Stimulated activated CD4-positive, alpha-beta T cell treated with anti-CD3 and anti-CD28 coated beads, Interleukin-12 subunit alpha, Interleukin-12 subunit beta, amount 100 ng/mL, for 4 hours (primary cell): ENCODE data around the gene GNAQ.

Experiments used
- DNase-seq: peaks from one replicate; pipeline ENCODE4 v3.0.0-alpha.2; 2020

The GNAQ gene

DNA sequence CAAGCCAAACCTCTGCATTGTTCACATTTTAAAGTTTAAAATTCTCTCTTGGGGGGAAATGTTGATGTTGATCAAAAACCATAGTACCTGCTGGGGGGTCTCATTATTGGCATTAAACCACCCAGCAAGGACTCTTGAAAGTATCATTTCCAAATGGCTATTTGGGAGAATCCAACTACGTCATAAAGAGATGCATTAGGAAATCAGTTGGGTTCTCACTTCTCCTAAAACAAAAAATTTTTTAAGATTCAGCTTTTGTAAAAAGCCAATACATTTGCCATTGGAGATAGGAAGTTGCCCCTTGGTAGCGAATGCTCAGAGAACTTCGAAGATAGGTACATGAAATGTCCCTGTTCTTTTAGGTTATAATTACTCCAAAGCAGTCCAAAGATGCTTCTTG, 96.4 kb downstream of the GNAQ start:
- DNase-seq: no peak

DNA sequence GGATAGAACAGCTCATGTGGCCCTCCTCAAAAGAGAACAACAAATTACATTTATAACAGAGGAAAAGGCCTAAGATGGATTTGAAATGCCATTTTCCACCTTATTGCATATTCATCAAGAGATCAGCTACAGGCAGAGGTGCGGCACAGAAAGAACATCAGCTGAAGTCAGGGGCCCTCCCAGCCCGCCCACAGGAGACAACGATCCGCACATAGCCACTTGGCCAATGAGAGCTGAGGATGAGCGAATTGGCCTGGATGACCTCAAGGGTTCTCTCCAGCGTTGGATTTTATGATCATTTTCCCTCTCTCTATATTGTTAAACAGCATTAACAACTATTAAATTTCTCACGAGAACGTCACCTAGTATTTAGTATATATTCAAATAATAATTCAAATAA, 97.6 kb downstream of the GNAQ start:
- DNase-seq: no peak

DNA sequence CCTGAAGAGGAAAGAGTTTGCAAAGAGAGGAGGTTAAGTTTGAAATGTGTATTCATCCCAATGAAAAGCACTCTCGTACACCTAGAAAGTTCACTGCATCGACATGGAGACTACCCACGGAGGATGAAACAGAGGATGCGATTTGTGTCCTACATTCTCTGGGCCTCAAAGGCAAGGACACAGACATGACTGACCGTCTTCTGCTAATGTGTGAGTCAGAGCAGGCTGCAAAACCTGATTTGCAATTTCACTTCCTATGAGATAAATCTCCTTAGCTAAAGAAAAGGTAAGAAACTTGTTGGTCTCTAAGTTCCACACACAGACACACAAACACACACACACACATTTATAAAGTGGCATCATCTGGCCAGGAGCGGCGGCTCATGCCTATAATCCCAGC, 98.6 kb downstream of the GNAQ start:
- no peak for DNase-seq

DNA sequence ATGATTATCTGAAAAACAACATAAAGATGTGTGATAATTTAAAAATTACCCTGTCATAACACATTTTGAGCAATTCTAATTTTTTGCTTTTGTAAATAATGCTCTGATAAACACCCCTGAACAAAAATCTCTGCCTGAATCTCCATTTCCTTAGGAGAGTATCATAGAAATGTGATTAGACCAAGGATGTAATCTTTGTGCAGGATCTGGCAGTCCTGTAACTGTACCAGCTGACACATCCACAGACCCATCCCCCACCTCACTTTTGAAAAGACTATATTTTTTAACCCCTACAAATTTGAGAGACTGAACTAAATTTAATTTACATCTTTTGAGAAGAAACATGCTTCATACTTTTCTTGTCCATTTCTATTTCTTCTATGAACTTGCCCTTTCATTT, 101.7 kb downstream of the GNAQ start:
- DNase-seq: no peak

DNA sequence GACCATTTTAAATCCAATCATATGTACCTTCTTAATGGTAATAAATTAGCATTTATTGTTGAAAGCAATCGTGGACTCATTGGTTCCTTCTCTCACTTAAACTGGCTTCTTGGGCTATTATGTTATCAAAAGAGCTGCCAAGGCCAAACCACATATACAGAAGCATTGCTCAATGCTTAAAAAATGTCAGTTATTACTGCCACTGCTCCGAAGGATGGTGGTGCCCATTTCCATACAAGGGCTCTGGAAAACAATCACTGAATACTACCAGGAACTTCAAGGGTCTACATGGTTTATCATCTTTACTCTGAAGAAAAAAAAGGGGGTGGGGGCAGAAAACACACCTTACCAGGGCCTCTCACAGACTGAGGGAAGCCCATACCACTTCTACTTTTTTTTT, 104.3 kb downstream of the GNAQ start:
- DNase-seq: no peak

DNA sequence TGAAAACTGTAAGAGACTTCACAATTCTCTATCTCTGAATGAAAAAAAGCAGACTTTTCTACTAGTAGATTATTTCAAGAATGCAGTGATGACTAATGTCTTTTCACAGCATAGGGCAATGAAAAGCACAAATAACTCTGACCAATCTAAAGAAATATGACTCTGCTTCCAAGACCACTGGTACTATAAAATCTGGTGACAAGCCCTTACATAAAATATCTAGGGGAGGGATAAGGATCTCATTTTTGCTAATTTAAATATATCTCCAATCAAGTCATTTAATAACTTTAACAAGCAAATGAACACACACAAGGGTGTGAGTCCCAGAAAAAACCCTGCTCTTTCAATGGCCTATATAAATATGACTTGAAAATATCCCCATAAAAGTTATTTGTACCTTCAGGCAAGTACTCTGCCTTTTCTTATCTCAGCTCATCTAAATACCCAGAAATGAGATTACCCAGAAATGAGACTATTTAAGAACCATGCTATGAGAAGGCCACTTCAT, 105.2 kb downstream of the GNAQ start:
- no peak for DNase-seq

DNA sequence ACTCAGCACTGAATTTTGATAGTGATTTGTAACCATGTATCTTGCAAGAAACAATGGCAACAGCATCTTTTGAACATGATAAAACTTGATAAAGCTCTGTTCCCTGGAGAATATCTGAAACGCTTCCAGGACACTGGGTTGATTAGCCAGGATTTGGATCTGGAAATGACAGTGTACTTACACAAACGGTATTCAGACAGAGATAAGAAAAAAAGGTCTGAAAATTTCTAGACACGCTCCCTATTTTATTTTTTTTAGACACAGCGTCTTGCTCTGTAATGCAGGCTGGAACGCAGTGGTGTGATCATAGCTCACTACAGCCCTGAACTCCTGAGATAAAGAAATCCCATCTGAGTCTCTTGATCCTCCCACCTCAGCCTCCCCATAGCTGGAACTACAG, 109.0 kb downstream of the GNAQ start:
- DNase-seq: no peak

DNA sequence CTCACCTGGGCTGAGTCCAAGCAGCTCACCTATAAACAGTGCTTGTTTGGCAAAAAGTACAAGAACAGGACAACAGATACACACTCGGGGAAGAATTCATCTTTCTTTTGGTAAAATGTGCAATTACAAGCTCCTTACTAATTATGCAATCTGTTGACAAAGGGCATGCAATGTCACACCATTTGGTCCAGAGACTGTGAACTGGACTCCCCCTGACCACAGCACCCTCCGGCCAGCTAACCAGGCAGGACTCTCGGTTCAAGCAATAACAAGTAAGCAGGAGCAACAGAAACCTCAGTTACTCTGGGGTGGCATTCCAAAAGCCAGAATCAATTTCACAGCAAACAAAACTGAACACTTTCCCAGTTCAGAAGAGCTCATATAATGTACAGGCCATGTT, 113.8 kb downstream of the GNAQ start:
- no peak for DNase-seq

DNA sequence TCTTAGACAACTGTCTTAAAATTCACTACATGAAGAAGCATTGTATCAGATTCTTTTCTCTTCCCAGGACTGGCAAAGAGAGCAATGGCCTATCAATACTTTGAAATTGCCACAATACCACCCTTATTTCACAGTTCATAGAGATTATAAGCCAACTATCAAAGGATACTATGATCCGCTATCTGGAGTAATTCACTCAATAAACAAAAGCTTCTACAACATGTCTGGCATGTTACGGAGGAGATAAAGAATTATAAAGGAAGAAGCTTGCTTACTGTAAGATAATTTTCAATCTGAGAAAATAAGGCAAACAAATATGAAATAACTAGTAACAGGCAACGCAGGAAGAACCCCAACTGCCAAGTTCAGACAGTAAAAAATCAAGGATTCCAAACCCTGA, 114.8 kb downstream of the GNAQ start:
- no peak for DNase-seq

DNA sequence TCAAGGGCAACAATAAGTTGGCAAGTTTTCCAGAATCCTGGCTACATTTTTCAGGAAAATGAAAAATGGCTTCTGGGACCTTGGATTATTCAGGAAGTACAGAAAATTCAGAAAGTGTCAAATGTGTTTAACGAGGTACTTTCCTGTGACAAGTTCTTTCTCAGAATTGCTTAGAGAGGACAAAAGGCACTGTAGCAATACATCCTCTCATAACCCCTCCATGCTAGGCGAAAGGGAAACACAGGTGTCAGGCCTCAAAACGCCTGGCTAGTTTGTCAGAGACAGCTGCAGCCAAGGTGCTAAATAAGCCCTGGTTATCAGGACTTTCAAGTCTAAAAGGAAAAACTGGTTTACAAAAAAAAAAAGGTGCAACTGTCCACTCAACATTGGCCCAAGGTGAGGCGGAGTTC, 115.2 kb downstream of the GNAQ start:
- DNase-seq: no peak

DNA sequence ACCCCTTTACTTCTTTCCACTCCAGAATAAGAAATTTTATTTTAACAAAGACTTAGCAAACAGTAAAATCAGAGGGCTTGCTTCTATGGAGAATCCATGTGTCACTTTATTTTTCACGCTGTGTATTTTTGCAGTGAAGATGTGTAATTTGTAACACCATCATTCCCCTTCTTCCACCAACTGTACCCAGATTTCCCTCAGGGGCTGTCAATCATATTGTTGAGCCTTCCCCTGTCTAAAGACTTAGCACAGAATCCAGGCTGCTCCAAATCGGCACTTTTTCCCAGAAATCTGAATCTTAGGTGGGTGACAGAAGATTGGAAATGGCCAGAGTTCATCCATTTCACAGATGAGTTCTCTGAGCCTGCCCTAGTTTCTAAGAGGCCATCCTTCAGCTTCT, 115.9 kb downstream of the GNAQ start:
- no peak for DNase-seq

DNA sequence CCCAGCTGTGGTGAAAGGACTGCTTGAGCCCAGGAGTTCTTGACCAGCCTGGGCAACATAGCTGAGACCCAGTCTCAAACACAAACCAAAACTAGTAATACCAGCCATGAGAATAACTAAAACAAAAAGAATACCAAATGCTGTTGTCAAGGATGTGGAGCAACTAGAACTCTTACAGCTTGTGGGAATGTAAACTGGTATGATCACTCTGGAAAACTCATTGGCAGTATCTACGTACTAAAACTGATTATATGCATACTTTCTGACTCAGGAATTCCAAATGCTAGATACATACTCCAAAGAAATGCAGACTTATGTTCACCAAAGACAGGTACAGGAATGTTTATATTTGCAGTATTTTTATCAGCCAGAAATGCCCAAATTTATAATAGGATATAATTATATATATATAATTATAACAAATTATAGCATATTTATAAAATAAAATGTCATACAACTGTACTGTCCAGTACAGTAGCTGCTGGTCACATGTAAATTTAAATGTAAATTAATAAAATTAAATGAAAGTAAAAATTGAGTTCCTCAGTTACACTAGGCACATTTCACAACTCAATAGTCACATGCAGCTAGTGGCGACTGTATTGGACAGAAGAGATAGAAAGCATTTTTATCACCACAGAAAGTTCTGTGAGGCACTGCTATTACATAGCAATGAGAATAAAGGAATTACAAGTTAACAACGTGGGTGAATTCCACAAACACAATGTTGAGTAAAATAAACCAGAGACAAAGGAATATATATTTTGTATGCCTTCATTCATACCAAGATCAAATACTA, 118.5 kb downstream of the GNAQ start:
- no peak for DNase-seq

DNA sequence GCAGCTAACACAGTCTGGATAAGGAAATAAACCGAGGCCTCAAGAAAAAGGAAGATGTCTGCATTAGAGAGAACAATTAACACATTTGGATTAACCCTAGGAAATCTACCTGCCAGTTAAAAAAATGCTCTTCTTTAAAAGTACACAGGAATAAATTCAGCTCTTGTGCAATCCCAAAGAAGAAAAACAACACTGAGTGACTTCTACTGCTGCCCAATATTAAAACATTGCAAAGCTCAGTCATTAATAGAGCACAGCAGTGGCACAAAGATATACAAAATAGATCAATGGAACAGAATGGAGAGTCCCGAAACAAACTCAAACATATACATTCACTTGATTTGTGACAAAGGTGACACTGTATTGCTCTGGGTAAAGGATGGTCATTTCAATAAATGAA, 119.7 kb downstream of the GNAQ start:
- no peak for DNase-seq

DNA sequence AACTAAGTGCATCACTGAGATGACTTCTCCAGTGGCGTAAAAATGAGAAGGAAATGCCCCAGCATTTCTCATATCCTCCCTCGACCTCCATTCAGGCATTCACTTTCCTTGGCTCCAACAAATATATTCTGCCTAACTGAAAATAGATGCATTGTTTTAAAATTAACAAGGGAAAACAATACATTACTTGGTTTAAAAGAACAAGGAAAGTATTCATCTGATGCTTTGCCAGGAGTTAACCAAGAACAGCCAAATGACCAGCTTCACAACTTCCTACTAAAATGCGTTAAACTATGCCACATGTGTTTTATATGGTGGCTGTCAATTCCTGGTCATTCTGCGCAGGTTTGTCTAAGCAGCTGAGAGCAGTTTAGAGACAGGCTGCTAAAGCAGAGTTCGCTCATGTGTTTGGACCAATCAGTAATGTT, 121.4 kb downstream of the GNAQ start:
- DNase-seq: no peak

DNA sequence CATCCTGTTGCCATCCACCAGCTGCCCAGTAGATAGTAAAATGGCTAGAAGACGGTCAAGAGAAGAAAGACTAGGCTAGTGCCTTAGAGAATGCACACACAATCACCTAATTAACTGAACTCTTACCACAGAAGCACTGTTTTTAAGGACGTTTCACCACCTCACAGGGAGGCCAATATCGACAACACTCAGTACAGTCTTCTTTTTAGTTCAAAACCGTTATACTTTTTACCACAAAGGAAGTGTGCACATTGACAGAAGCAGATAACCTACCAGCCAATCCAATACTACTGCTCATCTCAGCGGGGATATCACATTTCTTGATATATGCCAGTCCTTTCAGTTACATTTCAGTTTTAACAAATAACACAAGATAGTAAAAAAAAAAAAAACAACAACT, 122.3 kb downstream of the GNAQ start:
- no peak for DNase-seq

DNA sequence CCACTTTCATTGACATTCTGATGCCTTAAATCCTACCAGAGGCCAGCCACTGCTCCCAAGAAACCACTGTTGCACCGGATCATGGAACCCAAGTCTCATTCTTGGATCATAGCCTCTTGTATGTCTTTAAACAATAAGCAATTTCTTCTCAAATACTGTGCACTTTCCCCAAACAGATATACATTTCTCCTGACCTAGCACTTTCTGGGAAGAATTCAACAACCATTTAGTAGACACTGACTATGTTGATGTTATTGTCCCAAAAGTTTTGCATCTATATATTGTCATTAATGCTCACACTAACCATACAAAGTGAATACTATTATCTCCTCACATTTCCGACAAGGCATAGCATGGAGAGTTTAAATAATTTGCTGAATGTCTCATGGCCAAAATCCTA, 123.3 kb downstream of the GNAQ start:
- no peak for DNase-seq

DNA sequence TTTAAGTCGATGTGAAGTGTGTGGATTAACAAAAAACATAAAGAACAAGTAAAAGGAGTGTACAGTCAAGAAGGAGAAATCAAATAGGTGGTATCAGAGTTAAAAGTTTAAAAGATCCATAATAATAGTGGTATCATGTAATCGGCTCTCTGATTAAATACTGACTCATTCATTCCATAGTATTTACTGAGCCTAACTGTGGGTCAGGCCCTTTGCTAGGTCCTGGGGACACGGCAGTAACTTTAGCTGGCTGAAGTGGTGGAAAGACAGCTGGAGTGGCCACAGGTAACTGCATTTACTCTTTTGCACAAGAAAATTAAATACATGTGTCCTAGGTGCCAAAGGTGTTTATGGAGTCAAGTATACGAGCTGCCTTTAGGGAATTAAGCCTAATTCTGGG, 124.0 kb downstream of the GNAQ start:
- DNase-seq: no peak

DNA sequence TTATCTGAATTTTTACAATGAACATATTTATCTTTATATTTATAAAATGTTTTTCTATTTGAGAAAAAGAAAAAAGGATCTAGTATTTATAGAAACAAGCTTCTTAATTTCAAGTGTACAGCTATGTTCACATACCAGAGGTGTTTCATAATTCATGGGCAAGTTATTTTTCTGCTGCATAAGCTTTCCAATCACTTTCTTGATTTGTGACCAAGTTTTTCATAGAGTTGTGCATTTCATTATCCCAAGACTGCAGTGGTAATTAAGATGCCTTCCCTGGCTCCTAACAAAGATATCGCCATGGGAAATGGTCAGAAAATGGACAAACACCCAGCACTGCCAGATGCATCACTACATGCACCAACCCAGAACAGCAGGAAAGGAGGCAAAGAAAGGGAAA, 124.6 kb downstream of the GNAQ start:
- DNase-seq: no peak

DNA sequence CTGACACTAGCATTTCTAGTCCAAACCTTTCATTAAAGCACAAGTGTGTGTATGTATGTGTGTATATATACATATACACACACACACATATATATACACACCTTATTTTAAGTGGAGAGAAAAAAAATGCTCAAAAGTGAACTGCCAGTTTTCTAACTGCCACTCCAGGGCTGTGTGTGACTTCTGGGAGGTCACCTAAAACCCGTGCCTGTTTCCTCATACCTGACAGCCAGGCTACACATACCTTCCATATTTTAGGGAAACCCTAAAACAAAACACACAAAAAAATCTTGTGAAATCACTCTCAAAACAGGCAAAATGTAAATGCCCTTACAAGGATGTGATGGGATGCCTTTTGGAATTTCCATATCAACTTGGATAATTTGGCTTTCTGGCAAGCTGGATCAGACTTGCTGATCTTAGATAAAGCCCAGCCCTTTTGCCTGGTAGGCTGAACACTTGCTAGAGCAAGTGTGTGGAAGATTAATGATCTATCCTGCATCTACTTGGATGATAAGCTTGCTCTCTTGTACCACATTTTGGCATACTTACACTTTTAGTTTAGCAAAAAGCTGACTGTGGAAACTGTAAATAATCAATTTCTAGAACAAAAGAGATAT, 127.8 kb downstream of the GNAQ start:
- no peak for DNase-seq

DNA sequence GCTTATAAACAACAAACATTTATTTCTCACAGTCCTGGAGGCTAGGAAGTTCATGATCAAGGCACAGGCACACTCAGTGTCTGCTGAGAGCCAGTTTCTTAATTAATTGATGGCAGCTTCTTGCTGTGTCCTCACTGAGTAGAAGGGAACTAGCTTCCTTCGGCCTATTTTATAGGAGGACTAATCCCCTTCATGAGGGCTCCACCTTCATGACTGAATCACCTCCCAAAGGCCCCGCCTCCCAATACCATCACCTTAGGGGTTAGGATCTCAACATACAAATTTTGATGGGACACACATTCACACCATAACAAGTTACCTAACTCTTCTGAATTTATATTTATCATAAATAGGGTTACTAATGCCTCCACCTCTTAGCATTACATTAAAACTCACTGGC, 129.8 kb downstream of the GNAQ start:
- no peak for DNase-seq

DNA sequence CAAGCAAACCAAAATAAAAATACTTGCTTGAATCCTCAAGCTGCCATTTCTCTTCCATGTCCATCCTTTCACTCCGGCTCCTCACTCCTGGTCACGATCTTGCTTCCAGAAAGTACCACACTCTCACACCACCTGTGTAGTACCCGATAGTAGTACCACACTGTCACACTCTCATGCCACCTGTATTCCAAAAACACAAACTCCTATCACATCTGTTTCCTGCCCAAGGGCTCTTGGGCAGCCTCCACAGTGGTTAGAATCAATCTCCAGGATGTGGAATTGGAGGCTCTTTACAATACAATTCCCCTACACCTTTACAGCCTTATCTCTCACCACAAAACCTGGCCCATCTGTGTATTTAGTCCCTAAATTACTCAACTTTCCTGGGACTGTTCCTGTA, 130.6 kb downstream of the GNAQ start:
- DNase-seq: no peak

DNA sequence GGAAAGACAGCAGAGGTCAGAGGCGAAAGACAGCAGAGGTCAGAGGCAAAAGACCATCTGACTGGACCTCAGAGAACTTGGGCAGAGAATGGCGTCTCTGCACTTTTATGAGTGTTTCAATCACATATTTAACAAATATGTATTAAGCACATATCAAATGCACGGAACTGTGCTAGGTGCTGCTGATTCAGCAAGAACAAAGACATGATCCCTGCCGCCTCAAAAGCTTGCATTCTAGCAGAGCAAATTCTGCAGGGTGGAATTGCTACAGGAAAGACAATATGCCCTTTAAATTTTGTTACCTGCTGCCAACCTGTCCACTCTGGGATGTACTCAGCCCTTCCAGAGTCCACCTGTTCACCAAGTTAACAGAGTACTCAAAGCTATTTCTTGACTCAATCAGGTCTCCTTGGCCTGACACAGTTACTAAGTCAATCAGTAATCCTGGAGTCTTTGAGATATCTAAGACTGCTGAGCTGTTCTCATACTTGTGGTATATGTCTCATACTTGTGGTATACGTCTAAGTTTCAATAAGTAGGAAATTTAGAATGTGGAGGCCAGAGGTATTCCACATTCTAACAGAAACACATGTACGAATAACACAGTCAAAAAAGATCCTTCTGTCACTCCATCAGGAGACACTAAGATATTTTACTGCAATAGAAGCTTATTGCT, 131.8 kb downstream of the GNAQ start:
- no peak for DNase-seq

DNA sequence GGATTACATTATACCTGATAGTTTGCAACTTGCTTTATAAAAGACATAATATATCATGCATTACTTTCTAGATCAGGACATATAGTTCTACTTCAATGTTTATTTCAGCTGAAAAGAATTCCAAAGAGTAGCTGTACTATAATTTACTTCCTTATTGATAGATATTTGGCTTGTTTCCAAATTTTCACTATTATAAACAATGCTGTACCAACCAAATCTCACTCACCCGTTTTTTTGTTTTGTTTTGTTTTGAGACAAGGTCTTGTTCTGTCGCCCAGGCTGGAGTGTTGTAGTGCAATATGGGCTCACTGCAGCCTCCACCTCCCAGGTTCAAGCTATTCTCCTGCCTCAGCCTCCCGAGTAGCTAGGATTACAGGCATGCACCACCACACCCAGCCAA, 132.7 kb downstream of the GNAQ start:
- no peak for DNase-seq
